ENCODE data around the gene CCDC122.

CCDC122 gene

GRCh38 chr13:43805071-43805468, 74.5 kb downstream of the CCDC122 start:
- 53 to 61% methylated on average over 2 of the region's 3 CpGs for WGBS, 2 experiments (ENCODE audit: insufficient coverage in 2 of 2)
- Histone ChIP-seq H3K27ac (ENCODE audit: low read depth, low read length, severe bottlenecking) (peak overlapping the region; percentile 56), H3K9me3 (ENCODE audit: control insufficient read depth, low read length) (no peaks in the 10 kb centered on the region), H3K36me3 (ENCODE audit: control insufficient read depth, insufficient read depth, low read length) (no peaks in the 10 kb centered on the region), H3K4me3 (ENCODE audit: extremely low read depth, insufficient read depth, low read length, poor library complexity, severe bottlenecking) (no peak overlapping the region), H3K4me1 (ENCODE audit: control insufficient read depth, insufficient read depth, low read length, poor library complexity, severe bottlenecking) (peaks cover 4% of the 10 kb centered on the region)

GRCh38 chr13:43804461-43805070, 75.0 kb downstream of the CCDC122 start:
- H3K36me3 ChIP-seq (ENCODE audit: control insufficient read depth, insufficient read depth, low read length), result no peaks in the 10 kb centered on the region
- WGBS, 2 experiments (ENCODE audit: insufficient coverage in 2 of 2), result 29% methylated on average over 1 of the region's 5 CpGs; no CpG with 5 or more reads in 1 of the 2 experiments
- peaks cover 4% of the 10 kb centered on the region for H3K4me1 ChIP-seq (ENCODE audit: control insufficient read depth, insufficient read depth, low read length, poor library complexity, severe bottlenecking)
- H3K4me3 ChIP-seq (ENCODE audit: extremely low read depth, insufficient read depth, low read length, poor library complexity, severe bottlenecking), result no peak overlapping the region
- peak overlapping the region; percentile 56 for H3K27ac ChIP-seq (ENCODE audit: low read depth, low read length, severe bottlenecking)
- no peaks in the 10 kb centered on the region for H3K9me3 ChIP-seq (ENCODE audit: control insufficient read depth, low read length)

GRCh38 chr13:43802511-43802910, 77.0 kb downstream of the CCDC122 start:
- no peak overlapping the region for H3K4me3 ChIP-seq (ENCODE audit: extremely low read depth, insufficient read depth, low read length, poor library complexity, severe bottlenecking)
- no peak overlapping the region for H3K27ac ChIP-seq (ENCODE audit: low read depth, low read length, severe bottlenecking)
- H3K9me3 ChIP-seq (ENCODE audit: control insufficient read depth, low read length), result no peaks in the 10 kb centered on the region
- no peaks in the 10 kb centered on the region for H3K36me3 ChIP-seq (ENCODE audit: control insufficient read depth, insufficient read depth, low read length)
- peaks cover 4% of the 10 kb centered on the region for H3K4me1 ChIP-seq (ENCODE audit: control insufficient read depth, insufficient read depth, low read length, poor library complexity, severe bottlenecking)

- no peaks in the 10 kb centered on the region for H3K36me3 ChIP-seq (ENCODE audit: control insufficient read depth, insufficient read depth, low read length)
- no peak overlapping the region for H3K27ac ChIP-seq (ENCODE audit: low read depth, low read length, severe bottlenecking)
- H3K4me3 ChIP-seq (ENCODE audit: extremely low read depth, insufficient read depth, low read length, poor library complexity, severe bottlenecking), result no peak overlapping the region
- H3K9me3 ChIP-seq (ENCODE audit: control insufficient read depth, low read length), result no peaks in the 10 kb centered on the region
- 75 to 89% methylated on average over 1 of the region's 3 CpGs for WGBS, 2 experiments (ENCODE audit: insufficient coverage in 2 of 2)
- peaks cover 4% of the 10 kb centered on the region for H3K4me1 ChIP-seq (ENCODE audit: control insufficient read depth, insufficient read depth, low read length, poor library complexity, severe bottlenecking)
Observed at GRCh38 chr13:43800828-43801227, 78.7 kb downstream of the CCDC122 start.

GRCh38 chr13:43799191-43799590, 80.3 kb downstream of the CCDC122 start:
- 100% methylated on average over 2 of the region's 4 CpGs; no CpG with 5 or more reads in 1 of the 2 experiments for WGBS, 2 experiments (ENCODE audit: insufficient coverage in 2 of 2)
- H3K27ac ChIP-seq (ENCODE audit: low read depth, low read length, severe bottlenecking), result no peak overlapping the region
- H3K4me3 ChIP-seq (ENCODE audit: extremely low read depth, insufficient read depth, low read length, poor library complexity, severe bottlenecking), result no peak overlapping the region
- no peaks in the 10 kb centered on the region for H3K36me3 ChIP-seq (ENCODE audit: control insufficient read depth, insufficient read depth, low read length)
- no peaks in the 10 kb centered on the region for H3K4me1 ChIP-seq (ENCODE audit: control insufficient read depth, insufficient read depth, low read length, poor library complexity, severe bottlenecking)
- H3K9me3 ChIP-seq (ENCODE audit: control insufficient read depth, low read length), result no peaks in the 10 kb centered on the region

GRCh38 chr13:43797869-43798268, 81.7 kb downstream of the CCDC122 start:
- no peaks in the 10 kb centered on the region for H3K4me1 ChIP-seq (ENCODE audit: control insufficient read depth, insufficient read depth, low read length, poor library complexity, severe bottlenecking)
- no peaks in the 10 kb centered on the region for H3K9me3 ChIP-seq (ENCODE audit: control insufficient read depth, low read length)
- no peak overlapping the region for H3K4me3 ChIP-seq (ENCODE audit: extremely low read depth, insufficient read depth, low read length, poor library complexity, severe bottlenecking)
- WGBS, 2 experiments (ENCODE audit: insufficient coverage in 2 of 2), result 70 to 80% methylated on average over 1 to 2 of the region's 3 CpGs
- H3K27ac ChIP-seq (ENCODE audit: low read depth, low read length, severe bottlenecking), result no peak overlapping the region
- H3K36me3 ChIP-seq (ENCODE audit: control insufficient read depth, insufficient read depth, low read length), result no peaks in the 10 kb centered on the region

- 100% methylated on average over 1 of the region's 1 CpG; no CpG with 5 or more reads in 1 of the 2 experiments for WGBS, 2 experiments (ENCODE audit: insufficient coverage in 2 of 2)
- Histone ChIP-seq H3K27ac (ENCODE audit: low read depth, low read length, severe bottlenecking) (no peak overlapping the region), H3K36me3 (ENCODE audit: control insufficient read depth, insufficient read depth, low read length) (no peaks in the 10 kb centered on the region), H3K9me3 (ENCODE audit: control insufficient read depth, low read length) (no peaks in the 10 kb centered on the region), H3K4me3 (ENCODE audit: extremely low read depth, insufficient read depth, low read length, poor library complexity, severe bottlenecking) (no peak overlapping the region), H3K4me1 (ENCODE audit: control insufficient read depth, insufficient read depth, low read length, poor library complexity, severe bottlenecking) (no peaks in the 10 kb centered on the region)
Observed at GRCh38 chr13:43797159-43797558, 82.4 kb downstream of the CCDC122 start.

- Histone ChIP-seq H3K4me3 (ENCODE audit: extremely low read depth, insufficient read depth, low read length, poor library complexity, severe bottlenecking) (no peak overlapping the region), H3K27ac (ENCODE audit: low read depth, low read length, severe bottlenecking) (no peak overlapping the region), H3K9me3 (ENCODE audit: control insufficient read depth, low read length) (no peaks in the 10 kb centered on the region), H3K4me1 (ENCODE audit: control insufficient read depth, insufficient read depth, low read length, poor library complexity, severe bottlenecking) (no peaks in the 10 kb centered on the region), H3K36me3 (ENCODE audit: control insufficient read depth, insufficient read depth, low read length) (no peaks in the 10 kb centered on the region)
Observed at GRCh38 chr13:43794416-43794815, 85.1 kb downstream of the CCDC122 start.

- Histone ChIP-seq H3K36me3 (ENCODE audit: control insufficient read depth, insufficient read depth, low read length) (no peaks in the 10 kb centered on the region), H3K4me1 (ENCODE audit: control insufficient read depth, insufficient read depth, low read length, poor library complexity, severe bottlenecking) (no peaks in the 10 kb centered on the region), H3K4me3 (ENCODE audit: extremely low read depth, insufficient read depth, low read length, poor library complexity, severe bottlenecking) (no peak overlapping the region), H3K27ac (ENCODE audit: low read depth, low read length, severe bottlenecking) (no peak overlapping the region), H3K9me3 (ENCODE audit: control insufficient read depth, low read length) (no peaks in the 10 kb centered on the region)
- WGBS, 2 experiments (ENCODE audit: insufficient coverage in 2 of 2), result 88% methylated on average over 2 of the region's 3 CpGs; no CpG with 5 or more reads in 1 of the 2 experiments
Observed at GRCh38 chr13:43792076-43792881, 87.3 kb downstream of the CCDC122 start.

- Histone ChIP-seq H3K4me1 (ENCODE audit: control insufficient read depth, insufficient read depth, low read length, poor library complexity, severe bottlenecking) (no peaks in the 10 kb centered on the region), H3K4me3 (ENCODE audit: extremely low read depth, insufficient read depth, low read length, poor library complexity, severe bottlenecking) (peak overlapping the region; percentile 58), H3K27ac (ENCODE audit: low read depth, low read length, severe bottlenecking) (no peak overlapping the region), H3K9me3 (ENCODE audit: control insufficient read depth, low read length) (no peaks in the 10 kb centered on the region), H3K36me3 (ENCODE audit: control insufficient read depth, insufficient read depth, low read length) (no peaks in the 10 kb centered on the region)
- 50% methylated on average over 1 of the region's 2 CpGs; no CpG with 5 or more reads in 1 of the 2 experiments for WGBS, 2 experiments (ENCODE audit: insufficient coverage in 2 of 2)
Observed at GRCh38 chr13:43787997-43788396, 91.5 kb downstream of the CCDC122 start.

GRCh38 chr13:43787518-43787891, 92.0 kb downstream of the CCDC122 start:
- Histone ChIP-seq H3K4me1 (ENCODE audit: control insufficient read depth, insufficient read depth, low read length, poor library complexity, severe bottlenecking) (no peaks in the 10 kb centered on the region), H3K4me3 (ENCODE audit: extremely low read depth, insufficient read depth, low read length, poor library complexity, severe bottlenecking) (peak overlapping the region; percentile 58), H3K36me3 (ENCODE audit: control insufficient read depth, insufficient read depth, low read length) (no peaks in the 10 kb centered on the region), H3K27ac (ENCODE audit: low read depth, low read length, severe bottlenecking) (peak overlapping the region; percentile 8), H3K9me3 (ENCODE audit: control insufficient read depth, low read length) (no peaks in the 10 kb centered on the region)
- WGBS, 2 experiments (ENCODE audit: insufficient coverage in 2 of 2), result 11 to 20% methylated on average over 2 to 7 of the region's 9 CpGs
